Hepatocyte (in vitro differentiated cells): ENCODE data around the gene MFAP3L. TPM values are rescaled to one million over a fixed set of nuclear protein-coding genes. Genes with fewer than 3 reads are reported as not detected.

Experiments used
- DNase-seq: peaks from one replicate; pipeline ENCODE4 v3.0.0-alpha.2; 2016; ENCODE audit warnings: low spot score
- H2AFZ ChIP-seq: fragments of 200-600 bp; sonication (generic); 2 replicates; pipeline ENCODE4 v1.6.0; 2016; ENCODE audit warnings: antibody characterized with exemption, mild to moderate bottlenecking
- H3K27ac ChIP-seq: fragments of 200-600 bp; sonication (generic); 2 replicates; pipeline ENCODE4 v1.5.1; 2016; ENCODE audit warnings: mild to moderate bottlenecking
- H3K27me3 ChIP-seq: fragments of 200-600 bp; sonication (generic); 2 replicates; pipeline ENCODE4 v1.6.1; 2016
- H3K36me3 ChIP-seq: fragments of 200-600 bp; sonication (generic); replicated peaks from 2 replicates; pipeline ENCODE4 v1.5.1; 2016; ENCODE audit warnings: low read depth; ENCODE audit not compliant: insufficient read depth
- H3K4me1 ChIP-seq: fragments of 200-600 bp; sonication (generic); 2 replicates; pipeline ENCODE4 v1.5.1; 2016; ENCODE audit warnings: mild to moderate bottlenecking, moderate library complexity; ENCODE audit not compliant: insufficient read depth
- H3K4me2 ChIP-seq: fragments of 200-600 bp; sonication (generic); 2 replicates; pipeline ENCODE4 v1.6.0; 2016
- H3K4me3 ChIP-seq: fragments of 200-600 bp; sonication (generic); 2 replicates; pipeline ENCODE4 v1.5.1; 2016; ENCODE audit warnings: mild to moderate bottlenecking
- H3K79me2 ChIP-seq: fragments of 200-600 bp; sonication (generic); 2 replicates; pipeline ENCODE4 v1.6.0; 2017; ENCODE audit warnings: mild to moderate bottlenecking
- H3K9me2 ChIP-seq: fragments of 200-600 bp; sonication (generic); replicated peaks from 2 replicates; pipeline ENCODE4 v1.6.0; 2017; ENCODE audit warnings: mild to moderate bottlenecking; ENCODE audit not compliant: insufficient read depth
- H3K9me3 ChIP-seq: fragments of 200-600 bp; sonication (generic); 2 replicates; pipeline ENCODE4 v1.5.1; 2016; ENCODE audit warnings: low read depth, mild to moderate bottlenecking
- H4K20me1 ChIP-seq: fragments of 200-600 bp; sonication (generic); 2 replicates; pipeline ENCODE4 v1.6.0; 2016; ENCODE audit warnings: mild to moderate bottlenecking; ENCODE audit not compliant: insufficient read depth, poor library complexity, severe bottlenecking
- EZH2 ChIP-seq: fragments of 200-600 bp; sonication (generic); IDR thresholded peaks from 2 replicates; pipeline ENCODE4 v1.6.1; 2016; ENCODE audit warnings: antibody characterized with exemption, mild to moderate bottlenecking, borderline replicate concordance
- EZH2phosphoT487 ChIP-seq: fragments of 200-600 bp; sonication (generic); IDR thresholded peaks from one replicate; pipeline ENCODE4 v1.6.1; 2018; ENCODE audit warnings: antibody characterized with exemption, mild to moderate bottlenecking, low read depth, moderate library complexity; ENCODE audit not compliant: unreplicated experiment, severe bottlenecking
- WGBS: methylation state at CpG from one replicate; pipeline ENCODE4 v1.1.6; 2016; ENCODE audit warnings: low lambda C conversion rate; ENCODE audit errors: missing lambda C conversion rate; 5-methylcytosine and 5-hydroxymethylcytosine counted together
- polyA plus RNA-seq: library from polyadenylated mRNA; unstranded; fragments of >200 nt; fragmentation: Nextera tagmentation; extraction: Ambion mirVana; gene quantifications from 2 replicates; pipeline ENCODE4 v1.2.1, GENCODE V29; 2016
- total RNA-seq: library from RNA; depleted of rRNA; stranded (reverse); fragments of >200 nt; gene quantifications from 2 replicates; pipeline ENCODE4 v1.2.3, GENCODE V29; 2014
- TF ChIP-seq, protein P1 (sequence below): fragments of 200-600 bp; sonication (generic); IDR thresholded peaks from 2 replicates; pipeline ENCODE4 v1.5.1; 2016; ENCODE audit warnings: antibody characterized with exemption, mild to moderate bottlenecking; ENCODE audit not compliant: poor library complexity

Gene MFAP3L
- total and polyA plus RNA-seq, 2 experiments from 2014 or later: 2.9 to 11.4 TPM

DNA sequence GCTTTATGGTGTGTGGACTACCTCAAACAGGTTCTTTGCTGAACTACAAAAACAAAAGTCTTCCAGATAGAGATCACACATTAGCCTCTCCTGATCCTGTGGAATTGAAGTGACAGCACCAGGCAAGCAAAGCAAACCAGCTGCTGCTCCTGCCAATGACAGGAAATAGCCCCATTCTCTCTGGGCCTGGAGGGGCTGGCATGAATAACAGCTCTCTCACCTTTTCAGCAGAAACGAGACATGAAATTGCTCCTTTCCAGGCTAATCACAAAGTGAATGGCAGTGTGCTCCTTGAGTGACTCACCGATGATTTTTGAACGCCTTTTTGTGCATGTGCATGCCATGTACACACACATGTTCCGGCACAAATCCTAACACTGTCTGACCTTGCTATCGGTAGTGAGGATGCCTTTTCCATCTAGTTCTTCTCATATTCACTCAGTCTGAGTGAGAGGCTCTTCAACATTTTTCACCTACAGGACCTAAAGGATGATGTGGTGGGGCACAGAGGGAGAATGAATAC is 24.4 kb downstream of the MFAP3L start:
- no peaks in the 10 kb centered on the region for H3K79me2 ChIP-seq
- no peak overlapping the region for H3K4me3 ChIP-seq
- H3K27me3 ChIP-seq: no peaks in the 10 kb centered on the region
- no peak overlapping the region for H2AFZ ChIP-seq
- no peaks in the 10 kb centered on the region for H3K36me3 ChIP-seq
- H3K9me2 ChIP-seq: no peaks in the 10 kb centered on the region
- 68% methylated on average over 5 of the region's 5 CpGs for WGBS
- DNase-seq: no peak
- no peak overlapping the region for H3K27ac ChIP-seq
- no peaks in the 10 kb centered on the region for H4K20me1 ChIP-seq
- no peak for TF ChIP-seq EZH2
- no peak for TF ChIP-seq EZH2phosphoT487
- TF ChIP-seq, protein P1, sequence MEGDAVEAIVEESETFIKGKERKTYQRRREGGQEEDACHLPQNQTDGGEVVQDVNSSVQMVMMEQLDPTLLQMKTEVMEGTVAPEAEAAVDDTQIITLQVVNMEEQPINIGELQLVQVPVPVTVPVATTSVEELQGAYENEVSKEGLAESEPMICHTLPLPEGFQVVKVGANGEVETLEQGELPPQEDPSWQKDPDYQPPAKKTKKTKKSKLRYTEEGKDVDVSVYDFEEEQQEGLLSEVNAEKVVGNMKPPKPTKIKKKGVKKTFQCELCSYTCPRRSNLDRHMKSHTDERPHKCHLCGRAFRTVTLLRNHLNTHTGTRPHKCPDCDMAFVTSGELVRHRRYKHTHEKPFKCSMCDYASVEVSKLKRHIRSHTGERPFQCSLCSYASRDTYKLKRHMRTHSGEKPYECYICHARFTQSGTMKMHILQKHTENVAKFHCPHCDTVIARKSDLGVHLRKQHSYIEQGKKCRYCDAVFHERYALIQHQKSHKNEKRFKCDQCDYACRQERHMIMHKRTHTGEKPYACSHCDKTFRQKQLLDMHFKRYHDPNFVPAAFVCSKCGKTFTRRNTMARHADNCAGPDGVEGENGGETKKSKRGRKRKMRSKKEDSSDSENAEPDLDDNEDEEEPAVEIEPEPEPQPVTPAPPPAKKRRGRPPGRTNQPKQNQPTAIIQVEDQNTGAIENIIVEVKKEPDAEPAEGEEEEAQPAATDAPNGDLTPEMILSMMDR: no peak
- no peaks in the 10 kb centered on the region for H3K4me1 ChIP-seq
- H3K4me2 ChIP-seq: no peak overlapping the region
- no peaks in the 10 kb centered on the region for H3K9me3 ChIP-seq

DNA sequence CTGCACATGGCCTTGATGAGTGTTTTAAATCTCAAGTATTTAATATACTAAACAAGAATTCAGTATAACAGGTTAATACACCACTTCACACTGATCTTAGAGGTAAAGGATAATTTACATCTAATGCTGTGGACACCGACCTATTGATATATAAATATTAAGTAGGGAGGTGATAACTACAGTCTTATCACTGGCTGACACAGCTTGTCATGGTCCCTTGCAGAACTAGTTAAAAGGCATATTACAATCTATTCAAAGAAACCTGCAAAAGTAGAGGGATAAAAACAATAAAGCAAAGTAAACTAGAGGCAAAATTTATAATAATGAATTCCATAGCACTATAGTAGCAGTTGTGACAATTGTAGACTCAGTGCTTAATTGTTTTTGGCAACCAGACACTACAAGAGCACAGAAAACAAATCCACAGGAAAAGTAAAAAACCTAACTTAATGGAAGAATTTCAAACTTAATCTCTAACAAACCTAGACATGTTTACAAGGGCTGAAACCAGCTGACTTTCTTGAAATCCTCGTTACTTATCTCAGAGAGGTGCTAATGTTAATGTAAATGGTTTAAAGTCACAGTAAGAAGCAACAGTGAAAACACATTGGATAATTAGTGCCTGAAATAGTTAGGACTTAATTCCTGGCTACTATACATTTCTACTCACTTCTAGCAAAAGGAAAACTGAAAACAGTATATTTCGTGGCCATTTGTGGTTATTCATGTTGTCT is 25.0 kb downstream of the MFAP3L start:
- H3K79me2 ChIP-seq: no peaks in the 10 kb centered on the region
- H3K27ac ChIP-seq: no peak overlapping the region
- no peak overlapping the region for H3K4me3 ChIP-seq
- H3K36me3 ChIP-seq: no peaks in the 10 kb centered on the region
- no peaks in the 10 kb centered on the region for H3K4me1 ChIP-seq
- H3K9me3 ChIP-seq: no peaks in the 10 kb centered on the region
- no peaks in the 10 kb centered on the region for H3K9me2 ChIP-seq
- DNase-seq: no peak
- TF ChIP-seq, protein P1: no peak
- no peak for TF ChIP-seq EZH2phosphoT487
- TF ChIP-seq EZH2: no peak
- H3K4me2 ChIP-seq: no peak overlapping the region
- WGBS: 55% methylated on average over 3 of the region's 3 CpGs
- H3K27me3 ChIP-seq: no peaks in the 10 kb centered on the region
- no peaks in the 10 kb centered on the region for H4K20me1 ChIP-seq
- no peak overlapping the region for H2AFZ ChIP-seq

DNA sequence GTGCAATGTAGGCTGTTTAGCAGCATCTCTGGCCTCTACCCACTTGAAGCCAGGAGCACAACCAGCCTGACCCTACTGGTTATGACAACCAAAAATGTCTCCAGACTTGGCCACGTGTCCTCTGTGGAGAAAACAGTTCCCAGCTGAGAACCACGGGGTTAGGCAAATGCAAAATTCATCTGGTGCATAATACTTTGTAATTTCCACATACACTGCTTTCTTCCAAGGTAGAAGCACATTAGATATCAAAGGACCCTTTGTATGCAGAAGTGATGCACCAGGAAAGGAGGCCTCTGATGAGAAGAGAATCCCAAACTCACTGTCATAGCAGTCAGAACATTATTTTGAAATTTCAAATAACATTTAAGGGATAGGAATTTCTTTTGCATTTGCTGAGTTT is 26.3 kb downstream of the MFAP3L start:
- no peak overlapping the region for H2AFZ ChIP-seq
- no peak overlapping the region for H3K4me3 ChIP-seq
- no peaks in the 10 kb centered on the region for H3K9me3 ChIP-seq
- no peak for TF ChIP-seq EZH2phosphoT487
- no peak for TF ChIP-seq EZH2
- TF ChIP-seq, protein P1: no peak
- no peaks in the 10 kb centered on the region for H3K27me3 ChIP-seq
- DNase-seq: no peak
- no peak overlapping the region for H3K4me2 ChIP-seq
- no peaks in the 10 kb centered on the region for H3K4me1 ChIP-seq
- no peaks in the 10 kb centered on the region for H3K36me3 ChIP-seq
- 81% methylated on average over 2 of the region's 2 CpGs for WGBS
- no peaks in the 10 kb centered on the region for H3K79me2 ChIP-seq
- H4K20me1 ChIP-seq: no peaks in the 10 kb centered on the region
- H3K9me2 ChIP-seq: no peaks in the 10 kb centered on the region
- no peak overlapping the region for H3K27ac ChIP-seq
